SK-N-SH (cell line): Measurements from ENCODE around the gene CD93. TPM values are rescaled to one million over a fixed set of nuclear protein-coding genes. Genes with fewer than 3 reads are reported as not detected.

Experiments
- CTCF ChIA-PET: fragments of 300-600, 350-600 bp; formaldehyde crosslinking; extraction: SDS; loops from one replicate; lab custom pipeline; 2021; lab: Yijun Ruan, JAX
- POLR2A ChIA-PET: fragments of 350-600 bp; sonication (Branson Sonifier 250); formaldehyde crosslinking; extraction: SDS; loops from one replicate; lab custom pipeline; 2020; ENCODE audit warnings: antibody characterized with exemption, inconsistent platforms; lab: Yijun Ruan, JAX
- DNase-seq: peaks from one replicate; pipeline ENCODE4 v3.0.0; 2012
- H2AFZ ChIP-seq: fragments of 200-600 bp; sonication (generic); 2 replicates; pipeline ENCODE4 v1.8.1; 2016; ENCODE audit warnings: antibody characterized with exemption, mild to moderate bottlenecking, low read depth
- H3F3A ChIP-seq: fragments of 200-600 bp; sonication (generic); replicated peaks from 2 replicates; pipeline ENCODE3; 2016; ENCODE audit warnings: antibody characterized with exemption, mild to moderate bottlenecking; ENCODE audit not compliant: insufficient read depth
- H3K27ac ChIP-seq, 2 experiments: fragments of 200-500 bp in 1 of 2; fragments of 200-600 bp in 1 of 2; sonication (Bioruptor generic) in 1 of 2; sonication (generic), shearing (Covaris generic) in 1 of 2; 2 replicates each; pipeline versions ENCODE4 v1.5.1 to v1.6.1; 2014 to 2016; ENCODE audit warnings: low read depth in 2 of 2, inconsistent platforms in 1 of 2, low read length in 1 of 2, mild to moderate bottlenecking in 1 of 2, mixed read lengths in 1 of 2
- H3K27me3 ChIP-seq: fragments of 200-600 bp; sonication (generic), shearing (Covaris generic); 2 replicates; pipeline ENCODE4 v1.6.1; 2016; ENCODE audit warnings: mixed run types; ENCODE audit not compliant: insufficient read depth
- H3K36me3 ChIP-seq, 2 experiments: fragments of 200-500 bp in 1 of 2; fragments of 200-600 bp in 1 of 2; sonication (Bioruptor generic) in 1 of 2; sonication (generic) in 1 of 2; replicated peaks in 1 of 2; 2 replicates each; pipeline versions ENCODE3 to v1.5.1; 2014 to 2016; ENCODE audit warnings: low read length in 1 of 2, mild to moderate bottlenecking in 1 of 2; ENCODE audit not compliant: insufficient read depth in 2 of 2, control insufficient read depth in 1 of 2
- H3K4me1 ChIP-seq, 2 experiments: fragments of 200-500 bp in 1 of 2; fragments of 200-600 bp in 1 of 2; sonication (Bioruptor generic) in 1 of 2; sonication (generic), shearing (Covaris generic) in 1 of 2; 2 replicates each; pipeline versions ENCODE4 v1.5.1 to v1.6.1; 2014 to 2016; ENCODE audit warnings: low read depth in 1 of 2, low read length in 1 of 2, mixed run types in 1 of 2; ENCODE audit not compliant: insufficient read depth in 2 of 2, control insufficient read depth in 1 of 2
- H3K4me2 ChIP-seq: fragments of 200-600 bp; sonication (generic), shearing (Covaris generic); 2 replicates; pipeline ENCODE4 v1.6.1; 2017; ENCODE audit warnings: mixed run types
- H3K4me3 ChIP-seq, 2 experiments: fragments of 200-500 bp in 1 of 2; fragments of 200-600 bp in 1 of 2; sonication (Bioruptor generic) in 1 of 2; sonication (generic), shearing (Covaris generic) in 1 of 2; 2 replicates each; pipeline versions ENCODE4 v1.5.1 to v1.8.1; 2014 to 2016; ENCODE audit warnings: low read depth in 2 of 2, inconsistent platforms in 1 of 2, low read length in 1 of 2, mild to moderate bottlenecking in 1 of 2, mixed read lengths in 1 of 2, moderate library complexity in 1 of 2
- H3K79me2 ChIP-seq: fragments of 200-600 bp; sonication (generic); 2 replicates; pipeline ENCODE4 v1.8.1; 2017; ENCODE audit warnings: mild to moderate bottlenecking; ENCODE audit not compliant: insufficient read depth
- H3K9ac ChIP-seq: fragments of 200-600 bp; sonication (generic); 2 replicates; pipeline ENCODE4 v1.6.1; 2017; ENCODE audit warnings: mixed run types
- H3K9me2 ChIP-seq: fragments of 200-600 bp; sonication (generic); 2 replicates; pipeline ENCODE4 v1.6.1; 2017; ENCODE audit warnings: mixed run types
- H3K9me3 ChIP-seq: fragments of 200-600 bp; sonication (generic); 2 replicates; pipeline ENCODE4 v1.6.1; 2017; ENCODE audit warnings: mixed run types, mild to moderate bottlenecking, moderate library complexity
- H4K20me1 ChIP-seq: fragments of 200-600 bp; sonication (generic); 2 replicates; pipeline ENCODE4 v1.6.1; 2017; ENCODE audit warnings: mild to moderate bottlenecking, mixed run types; ENCODE audit not compliant: insufficient read depth
- CHD2 ChIP-seq: fragments of 150-350 bp; IDR thresholded peaks from 2 replicates; pipeline ENCODE4 v1.6.1; 2018; ENCODE audit warnings: low read length; ENCODE audit not compliant: partially characterized antibody
- CTCF ChIP-seq: fragments of 200-600 bp; sonication (generic); IDR thresholded peaks from 2 replicates; pipeline ENCODE4 v1.6.1; 2017; ENCODE audit warnings: antibody characterized with exemption, mild to moderate bottlenecking, moderate library complexity
- ELF1 ChIP-seq: IDR thresholded peaks from 2 replicates; pipeline ENCODE4 v1.4.0; 2012
- EZH2phosphoT487 ChIP-seq: fragments of 200-600 bp; sonication (generic); IDR thresholded peaks from 2 replicates; pipeline ENCODE4 v1.6.1; 2017; ENCODE audit warnings: low read depth, mixed run types, mild to moderate bottlenecking, antibody characterized with exemption, moderate library complexity, borderline replicate concordance
- FOXJ3 ChIP-seq: sonication (generic); formaldehyde crosslinking; IDR thresholded peaks from 2 replicates; pipeline ENCODE4 v1.5.1; 2020; ENCODE audit warnings: mild to moderate bottlenecking, missing genetic modification reagents
- GATA2 ChIP-seq: sonication (generic); formaldehyde crosslinking; IDR thresholded peaks from 2 replicates; pipeline ENCODE4 v1.5.0; 2020; ENCODE audit warnings: mild to moderate bottlenecking, missing genetic modification reagents
- IRF3 ChIP-seq: fragments of 150-350 bp; IDR thresholded peaks from 2 replicates; pipeline ENCODE4 v1.6.1; 2016; ENCODE audit warnings: mild to moderate bottlenecking, low read depth, low read length
- JUND ChIP-seq: IDR thresholded peaks from 2 replicates; pipeline ENCODE4 v1.4.0; 2012
- MEF2A ChIP-seq: IDR thresholded peaks from 2 replicates; pipeline ENCODE4 v1.4.0; 2012; ENCODE audit warnings: low read depth, borderline replicate concordance
- MXI1 ChIP-seq: IDR thresholded peaks from 2 replicates; pipeline ENCODE4 v1.6.1; 2012; ENCODE audit warnings: mild to moderate bottlenecking, low read depth, low read length, improper control_type of control experiment
- PBX3 ChIP-seq: IDR thresholded peaks from 2 replicates; pipeline ENCODE4; 2012
- POLR2AphosphoS5 ChIP-seq: IDR thresholded peaks from 2 replicates; pipeline ENCODE4 v1.6.1; 2012; ENCODE audit warnings: low read depth, low read length
- RAD21 ChIP-seq: IDR thresholded peaks from 2 replicates; pipeline ENCODE4 v1.6.1; 2012; ENCODE audit warnings: mild to moderate bottlenecking, low read length
- RCOR1 ChIP-seq: fragments of 150-350 bp; IDR thresholded peaks from 2 replicates; pipeline ENCODE4 v1.6.1; 2017; ENCODE audit warnings: antibody characterized with exemption, low read length
- RFX5 ChIP-seq: IDR thresholded peaks from 2 replicates; pipeline ENCODE4 v1.6.1; 2012; ENCODE audit warnings: mild to moderate bottlenecking, improper control_type of control experiment, low read length
- RXRA ChIP-seq: IDR thresholded peaks from 2 replicates; pipeline ENCODE4 v1.4.0; 2012; ENCODE audit warnings: low read depth, mild to moderate bottlenecking, borderline replicate concordance
- SIN3A ChIP-seq: IDR thresholded peaks from 2 replicates; pipeline ENCODE4 v1.6.1; 2012; ENCODE audit warnings: low read depth, mild to moderate bottlenecking, low read length, moderate library complexity, borderline replicate concordance
- TAF1 ChIP-seq: IDR thresholded peaks from 2 replicates; pipeline ENCODE4 v1.6.1; 2012; ENCODE audit warnings: low read depth, mild to moderate bottlenecking, low read length, moderate library complexity, borderline replicate concordance
- TCF12 ChIP-seq: IDR thresholded peaks from 2 replicates; pipeline ENCODE4 v1.4.0; 2012
- USF2 ChIP-seq: fragments of 150-350 bp; IDR thresholded peaks from 2 replicates; pipeline ENCODE4 v1.6.1; 2017; ENCODE audit warnings: antibody characterized with exemption, low read length, low read depth, borderline replicate concordance
- WGBS: methylation state at CpG from one replicate; pipeline ENCODE4 v1.1.6; 2017; ENCODE audit warnings: low lambda C conversion rate; 5-methylcytosine and 5-hydroxymethylcytosine counted together
- polyA plus RNA-seq, 3 experiments: library from polyadenylated mRNA; depleted of rRNA; stranded (reverse); fragments of >200 nt; gene quantifications; 2 replicates each; pipeline ENCODE4 v1.2.3, GENCODE V29; 2012

The CD93 gene
- polyA plus RNA-seq, 1 of the 3 experiments (the other 2 are of a cell fraction): 0.03 TPM

GRCh38 chr20:23129266-23129665 is 43.1 kb upstream of the CD93 start:
- WGBS: 59% methylated on average over 2 of the region's 2 CpGs
- no peak for DNase-seq
- Histone ChIP-seq H3K9me3 (no peaks in the 10 kb centered on the region), H3K9me2 (no peaks in the 10 kb centered on the region), H3K36me3 (no peaks in the 10 kb centered on the region), H3K4me1 (no peaks in the 10 kb centered on the region), H3F3A (no peaks in the 10 kb centered on the region), H3K27ac (no peak overlapping the region), H3K4me3 (no peak overlapping the region), H3K9ac (no peak overlapping the region), H3K4me2 (no peak overlapping the region), H2AFZ (no peak overlapping the region), H3K27me3 (no peaks in the 10 kb centered on the region), H4K20me1 (no peaks in the 10 kb centered on the region), H3K79me2 (no peaks in the 10 kb centered on the region)
- ChIA-PET CTCF (no interaction called here), POLR2A (no interaction called here)
- TF ChIP-seq IRF3: no peak
- no peak for TF ChIP-seq USF2
- TF ChIP-seq JUND: no peak
- no peak for TF ChIP-seq RCOR1
- TF ChIP-seq CHD2: no peak
- no peak for TF ChIP-seq CTCF
- no peak for TF ChIP-seq FOXJ3 (CRISPR knock-in tag)

GRCh38 chr20:23128461-23129125 is 42.5 kb upstream of the CD93 start:
- no peaks in the 10 kb centered on the region for H3K4me1 ChIP-seq
- no peaks in the 10 kb centered on the region; the same call in 1 of the 2 replicates for H3K27me3 ChIP-seq
- TF ChIP-seq POLR2AphosphoS5 (no peak), TCF12 (no peak), MEF2A (no peak), PBX3 (no peak), GATA2 (CRISPR knock-in tag) (no peak), TAF1 (no peak), MXI1 (no peak), JUND (no peak), RCOR1 (no peak), FOXJ3 (CRISPR knock-in tag) (no peak), RFX5 (no peak), RAD21 (no peak), ELF1 (no peak), USF2 (no peak), SIN3A (no peak), RXRA (no peak), EZH2phosphoT487 (no peak)
- TF ChIP-seq, all 33 proteins: peak for 0
- no peaks in the 10 kb centered on the region for H3K79me2 ChIP-seq
- H2AFZ ChIP-seq: no peak overlapping the region
- no peaks in the 10 kb centered on the region for H3K9me2 ChIP-seq
- H3K9ac ChIP-seq: no peak overlapping the region
- H3K4me3 ChIP-seq: no peak overlapping the region
- POLR2A ChIA-PET: no interaction called here
- DNase-seq: no peak
- H3K9me3 ChIP-seq: no peaks in the 10 kb centered on the region
- H3K4me2 ChIP-seq: no peak overlapping the region
- no peak overlapping the region for H3K27ac ChIP-seq
- 56% methylated on average over 8 of the region's 13 CpGs for WGBS
- H4K20me1 ChIP-seq: no peaks in the 10 kb centered on the region
- H3F3A ChIP-seq: no peaks in the 10 kb centered on the region
- H3K36me3 ChIP-seq: no peaks in the 10 kb centered on the region
- CTCF ChIA-PET: no interaction called here
